K562 (cell line): ENCODE data around the gene ADGRB2.

ENCODE experiments used
- ARID3A ChIP-seq: IDR thresholded peaks from 2 replicates; pipeline ENCODE4 v1.6.1; 2012; ENCODE audit warnings: low read depth, low read length, improper control_type of control experiment, borderline replicate concordance
- EGR1 ChIP-seq: fragments of 450-650 bp; conservative IDR thresholded peaks from 2 replicates; pipeline ENCODE4 v1.6.1; 2017; ENCODE audit warnings: mild to moderate bottlenecking
- FOXM1 ChIP-seq, 2 experiments: fragments of 450-650 bp in 1 of 2; sonication (generic) in 1 of 2; formaldehyde crosslinking in 1 of 2; IDR thresholded peaks; 2 replicates each; pipeline versions ENCODE4 v1.6.1 to v1.9.0; 2017 to 2022; ENCODE audit warnings: low read depth in 2 of 2, mild to moderate bottlenecking in 2 of 2, missing genetic modification reagents in 1 of 2, moderate library complexity in 1 of 2
- LARP7 ChIP-seq: fragments of 450-650 bp; IDR thresholded peaks from 2 replicates; pipeline ENCODE4 v1.6.1; 2016
- MECOM ChIP-seq: fragments of 250-450 bp; sonication (Bioruptor Pico); IDR thresholded peaks from 2 replicates; pipeline ENCODE4 v1.8.0; 2022; ENCODE audit warnings: inconsistent platforms
- POLR2A ChIP-seq: fragments of 450-650 bp; conservative IDR thresholded peaks from 2 replicates; pipeline ENCODE4 v1.6.1; 2016
- PREB ChIP-seq: sonication (generic); formaldehyde crosslinking; IDR thresholded peaks from 2 replicates; pipeline ENCODE4 v1.8.1; 2023; ENCODE audit warnings: mild to moderate bottlenecking, missing genetic modification reagents
- SMAD4 ChIP-seq: fragments of 250-450 bp; sonication (Bioruptor Pico); conservative IDR thresholded peaks from 2 replicates; pipeline ENCODE4 v1.8.0; 2021; ENCODE audit warnings: inconsistent platforms, mild to moderate bottlenecking, moderate library complexity
- ZBED1 ChIP-seq: IDR thresholded peaks from 2 replicates; pipeline ENCODE4 v1.6.1; 2014

DNA sequence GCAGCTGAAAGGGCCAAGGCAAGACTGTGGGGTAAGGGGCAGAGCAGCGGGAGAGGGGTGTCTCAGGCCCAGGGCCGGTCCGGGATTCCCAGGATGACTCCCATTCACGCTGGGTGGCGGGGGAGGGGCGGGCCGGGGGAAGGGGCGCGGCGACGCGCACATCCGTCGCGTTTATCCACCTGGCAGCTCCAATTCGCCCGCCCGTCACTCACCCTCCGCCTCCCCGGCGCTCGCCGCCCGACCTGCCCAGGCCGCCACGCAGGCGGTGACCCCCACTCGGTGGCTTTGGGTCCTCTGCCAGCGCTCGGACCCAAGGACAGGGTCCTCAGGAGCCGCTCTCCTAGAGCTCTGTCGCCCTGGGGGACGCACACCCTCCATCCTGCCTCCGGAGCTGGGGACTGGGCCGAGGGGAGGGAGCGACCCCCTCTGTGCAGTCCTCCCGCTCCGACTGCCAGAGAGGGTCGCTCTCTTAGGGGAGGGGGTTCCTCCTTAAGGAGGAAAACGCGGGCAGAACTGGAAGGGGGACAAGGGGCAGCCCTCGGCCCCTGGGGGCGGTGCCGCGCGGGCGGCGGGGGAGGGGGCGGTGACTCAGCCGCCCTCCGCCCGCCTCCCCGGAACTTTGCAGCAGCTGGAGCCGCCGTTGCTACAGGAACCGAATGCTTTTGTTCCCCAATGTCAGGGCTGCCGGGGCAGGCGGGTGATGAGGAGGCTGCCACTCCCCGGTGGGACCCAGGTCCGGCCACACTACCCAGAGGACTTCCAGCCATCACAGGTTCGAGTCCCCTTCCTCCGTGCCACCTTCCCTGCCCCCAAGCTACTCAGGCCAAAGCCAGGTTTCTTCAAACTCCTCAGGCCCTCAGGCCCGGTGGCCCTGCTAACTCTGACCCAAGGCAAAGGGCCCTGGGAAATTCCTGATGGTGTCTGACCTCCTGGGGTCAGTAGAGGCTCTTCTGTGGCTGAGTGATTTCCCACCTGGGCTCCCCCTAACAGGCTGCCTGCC lies 3.4 kb downstream of the ADGRB2 start:
- no peak for TF ChIP-seq ARID3A
- no peak for TF ChIP-seq LARP7
- no peak for TF ChIP-seq SMAD4
- peak; percentile 93 for TF ChIP-seq EGR1
- TF ChIP-seq ZBED1: no peak
- no peak for TF ChIP-seq PREB (CRISPR knock-in tag)
- no peak for TF ChIP-seq POLR2A
- TF ChIP-seq FOXM1 (IDR thresholded peaks at IDR 0.05; ENCODE audit: low read depth): no peak
- no peak for TF ChIP-seq FOXM1 (CRISPR knock-in tag; IDR thresholded peaks at IDR 0.05; ENCODE audit: low read depth)
- no peak for TF ChIP-seq MECOM (CRISPR knock-in tag)
